K562 (cell line): Measurements from ENCODE around the gene ADAM19. TPM values are rescaled to one million over a fixed set of nuclear protein-coding genes. Genes with fewer than 3 reads are reported as not detected.
A peak's percentile ranks its signal among the peaks of the same experiment; 100 is the strongest.

Source experiments
- CBX3 ChIP-seq, 2 experiments: IDR thresholded peaks; 1 replicate in 1 of 2; 2 replicates in 1 of 2; pipeline ENCODE4 v1.6.1; 2012; ENCODE audit warnings: inconsistent platforms in 2 of 2, low read length in 2 of 2, borderline replicate concordance in 1 of 2, control low read depth in 1 of 2
- EHMT2 ChIP-seq: fragments of 450-650 bp; IDR thresholded peaks from 2 replicates; pipeline ENCODE4 v1.6.1; 2018; ENCODE audit warnings: antibody characterized with exemption
- HIVEP1 ChIP-seq: fragments of 250-450 bp; sonication (Bioruptor Pico); IDR thresholded peaks from 2 replicates; pipeline ENCODE4 v1.4.0; 2020; ENCODE audit warnings: mild to moderate bottlenecking
- HMGN3 ChIP-seq: IDR thresholded peaks from 2 replicates; pipeline ENCODE4 v1.6.1; 2011; ENCODE audit warnings: borderline replicate concordance, low read depth, mild to moderate bottlenecking, mixed read lengths, low read length; ENCODE audit not compliant: insufficient read length; ENCODE audit errors: extremely low read depth
- KDM1A ChIP-seq, 2 experiments: fragments of 450-650 bp; IDR thresholded peaks; 2 replicates each; pipeline ENCODE4 v1.6.1; 2016; ENCODE audit warnings: mild to moderate bottlenecking in 2 of 2
- MXD1 ChIP-seq: fragments of 250-450 bp; sonication (Bioruptor Pico); IDR thresholded peaks from 2 replicates; pipeline ENCODE4 v1.8.0; 2021; ENCODE audit warnings: borderline replicate concordance, mild to moderate bottlenecking, moderate library complexity; ENCODE audit not compliant: poor library complexity, severe bottlenecking
- REST ChIP-seq, 2 experiments: fragments of 450-650 bp; formaldehyde crosslinking in 1 of 2; IDR thresholded peaks; 2 replicates each; pipeline versions ENCODE4 v1.4.0 to v1.6.1; 2014 to 2020; ENCODE audit warnings: mild to moderate bottlenecking in 2 of 2, borderline replicate concordance in 1 of 2, low read depth in 1 of 2
- TOE1 ChIP-seq, 2 experiments: fragments of 450-650 bp in 1 of 2; sonication (generic) in 1 of 2; formaldehyde crosslinking in 1 of 2; IDR thresholded peaks; 2 replicates each; pipeline versions ENCODE4 v1.7.1 to v1.8.0; 2016 to 2022; ENCODE audit warnings: borderline replicate concordance in 2 of 2, mild to moderate bottlenecking in 2 of 2, antibody characterized with exemption in 1 of 2, inconsistent platforms in 1 of 2, low read depth in 1 of 2, missing genetic modification reagents in 1 of 2, moderate library complexity in 1 of 2
- VEZF1 ChIP-seq: fragments of 200-800 bp; sonication (Bioruptor generic); IDR thresholded peaks from 2 replicates; pipeline ENCODE4 v1.6.1; 2017; ENCODE audit warnings: missing genetic modification characterization, missing compliant biosample characterization
- polyA plus RNA-seq, 8 experiments: library from polyadenylated mRNA; depleted of rRNA in 4 of 8; stranded (reverse) in 5 of 8; unstranded in 3 of 8; fragments of >200 nt; fragmentation: Nextera tagmentation in 2 of 8; fragmentation: Illumina TruSeq in 1 of 8; extraction: Ambion mirVana in 2 of 8; extraction: Trizol in 1 of 8; gene quantifications; 2 replicates each; pipeline versions ENCODE4 v1.2.1 to v1.2.3, GENCODE V29; 2011 to 2014; ENCODE audit warnings: inconsistent platforms in 1 of 8, missing spikeins in 1 of 8
- total RNA-seq, 7 experiments: library from RNA; depleted of rRNA in 6 of 7; stranded (reverse); fragments of >200 nt in 6 of 7; fragmentation: Illumina TruSeq in 2 of 7; extraction: Trizol in 2 of 7; gene quantifications; 2 replicates each; pipeline versions ENCODE4 v1.2.1 to v1.2.3, GENCODE V29; 2011 to 2021; ENCODE audit warnings: low replicate concordance in 1 of 7
- TF ChIP-seq, protein P1 (sequence below), 2 experiments: IDR thresholded peaks in 1 of 2; conservative IDR thresholded peaks in 1 of 2; 2 replicates each; pipeline ENCODE4 v1.6.1; 2016; ENCODE audit warnings: low read depth in 2 of 2, mild to moderate bottlenecking in 1 of 2, missing compliant biosample characterization in 1 of 2, missing genetic modification characterization in 1 of 2, moderate library complexity in 1 of 2
- TF ChIP-seq, protein P2 (sequence below): fragments of 450-650 bp; IDR thresholded peaks from 2 replicates; pipeline ENCODE4 v1.6.1; 2016

The ADAM19 gene
- total and polyA plus RNA-seq, 9 of the 15 experiments (the other 6 are each of a cell fraction or from before 2014, with no cell fraction given): 0.11 to 1.1 (median 0.43) TPM

- peak; percentile 72 for TF ChIP-seq REST (IDR thresholded peaks at IDR 0.05; ENCODE audit: borderline replicate concordance)
- TF ChIP-seq REST (CRISPR knock-in tag; IDR thresholded peaks at IDR 0.05; ENCODE audit: low read depth): no peak
- TF ChIP-seq, protein P1, sequence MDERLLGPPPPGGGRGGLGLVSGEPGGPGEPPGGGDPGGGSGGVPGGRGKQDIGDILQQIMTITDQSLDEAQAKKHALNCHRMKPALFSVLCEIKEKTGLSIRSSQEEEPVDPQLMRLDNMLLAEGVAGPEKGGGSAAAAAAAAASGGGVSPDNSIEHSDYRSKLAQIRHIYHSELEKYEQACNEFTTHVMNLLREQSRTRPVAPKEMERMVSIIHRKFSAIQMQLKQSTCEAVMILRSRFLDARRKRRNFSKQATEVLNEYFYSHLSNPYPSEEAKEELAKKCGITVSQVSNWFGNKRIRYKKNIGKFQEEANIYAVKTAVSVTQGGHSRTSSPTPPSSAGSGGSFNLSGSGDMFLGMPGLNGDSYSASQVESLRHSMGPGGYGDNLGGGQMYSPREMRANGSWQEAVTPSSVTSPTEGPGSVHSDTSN (CRISPR knock-in tag; IDR thresholded peaks at IDR 0.05; ENCODE audit: low read depth): no peak
- TF ChIP-seq, protein P1 (tag; conservative IDR thresholded peaks at IDR 0.05; ENCODE audit: low read depth): 0 out of 2 replicates have a peak, but pooled peaks have one; percentile 8
- peak; percentile 83 to 89 for TF ChIP-seq KDM1A (IDR thresholded peaks at IDR 0.05)
- peak; percentile 60; the same call in 1 of the 2 replicates for TF ChIP-seq TOE1 (IDR thresholded peaks at IDR 0.05; ENCODE audit: borderline replicate concordance)
- TF ChIP-seq TOE1 (CRISPR knock-in tag; IDR thresholded peaks at IDR 0.05; ENCODE audit: borderline replicate concordance, low read depth): no peak
- 0 out of 2 replicates have a peak, but pooled peaks have one; percentile 12 for TF ChIP-seq VEZF1 (CRISPR knock-in tag)
- TF ChIP-seq HIVEP1 (CRISPR knock-in tag): no peak
- no peak for TF ChIP-seq CBX3 (IDR thresholded peaks at IDR 0.05; ENCODE audit: borderline replicate concordance in 1 of 2, low read length in 2 of 2)
- no peak for TF ChIP-seq MXD1 (CRISPR knock-in tag)
- peak; percentile 79 for TF ChIP-seq HMGN3
- TF ChIP-seq EHMT2: no peak
- TF ChIP-seq, protein P2, sequence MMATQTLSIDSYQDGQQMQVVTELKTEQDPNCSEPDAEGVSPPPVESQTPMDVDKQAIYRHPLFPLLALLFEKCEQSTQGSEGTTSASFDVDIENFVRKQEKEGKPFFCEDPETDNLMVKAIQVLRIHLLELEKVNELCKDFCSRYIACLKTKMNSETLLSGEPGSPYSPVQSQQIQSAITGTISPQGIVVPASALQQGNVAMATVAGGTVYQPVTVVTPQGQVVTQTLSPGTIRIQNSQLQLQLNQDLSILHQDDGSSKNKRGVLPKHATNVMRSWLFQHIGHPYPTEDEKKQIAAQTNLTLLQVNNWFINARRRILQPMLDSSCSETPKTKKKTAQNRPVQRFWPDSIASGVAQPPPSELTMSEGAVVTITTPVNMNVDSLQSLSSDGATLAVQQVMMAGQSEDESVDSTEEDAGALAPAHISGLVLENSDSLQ: peak; percentile 6; the same call in 1 of the 2 replicates
Observed at GRCh38 chr5:157610990-157611389, 35.4 kb upstream of the ADAM19 start (continued).
